ENCODE results near the gene NRDE2.

DNA sequence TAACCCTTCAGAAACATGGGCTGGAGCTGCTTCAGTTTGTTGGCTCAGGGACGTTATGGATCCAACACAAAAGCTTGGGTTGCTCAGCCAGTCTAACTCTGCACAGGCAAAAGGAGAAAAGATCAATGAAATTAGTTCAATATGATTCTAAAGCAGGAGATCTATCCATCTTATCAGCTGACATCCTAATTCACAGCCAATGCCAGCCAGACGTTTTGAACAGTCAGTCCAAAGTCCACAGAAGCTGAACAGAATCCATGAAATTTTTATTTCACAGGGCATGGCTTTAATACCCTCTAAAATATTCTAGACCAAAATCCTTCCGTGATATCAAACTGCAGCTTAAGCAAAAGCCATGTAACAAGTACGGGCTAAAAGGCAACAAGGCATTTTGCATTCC is 13.7 kb downstream of the NRDE2 start:
- TF ChIP-seq, protein P1, sequence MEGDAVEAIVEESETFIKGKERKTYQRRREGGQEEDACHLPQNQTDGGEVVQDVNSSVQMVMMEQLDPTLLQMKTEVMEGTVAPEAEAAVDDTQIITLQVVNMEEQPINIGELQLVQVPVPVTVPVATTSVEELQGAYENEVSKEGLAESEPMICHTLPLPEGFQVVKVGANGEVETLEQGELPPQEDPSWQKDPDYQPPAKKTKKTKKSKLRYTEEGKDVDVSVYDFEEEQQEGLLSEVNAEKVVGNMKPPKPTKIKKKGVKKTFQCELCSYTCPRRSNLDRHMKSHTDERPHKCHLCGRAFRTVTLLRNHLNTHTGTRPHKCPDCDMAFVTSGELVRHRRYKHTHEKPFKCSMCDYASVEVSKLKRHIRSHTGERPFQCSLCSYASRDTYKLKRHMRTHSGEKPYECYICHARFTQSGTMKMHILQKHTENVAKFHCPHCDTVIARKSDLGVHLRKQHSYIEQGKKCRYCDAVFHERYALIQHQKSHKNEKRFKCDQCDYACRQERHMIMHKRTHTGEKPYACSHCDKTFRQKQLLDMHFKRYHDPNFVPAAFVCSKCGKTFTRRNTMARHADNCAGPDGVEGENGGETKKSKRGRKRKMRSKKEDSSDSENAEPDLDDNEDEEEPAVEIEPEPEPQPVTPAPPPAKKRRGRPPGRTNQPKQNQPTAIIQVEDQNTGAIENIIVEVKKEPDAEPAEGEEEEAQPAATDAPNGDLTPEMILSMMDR (IDR thresholded peaks at IDR 0.05) = no peak
- TF ChIP-seq EZH2 (IDR thresholded peaks at IDR 0.05) (no peak), EZH2phosphoT487 (IDR thresholded peaks at IDR 0.05) (no peak)
